ENCODE results near the gene KCTD12.

Gene KCTD12

GRCh38 chr13:76888421-76888820, 2.2 kb upstream of the KCTD12 start:
- Histone ChIP-seq H2AFZ (ENCODE audit: low read depth, low read length) (no peak overlapping the region), H3K79me2 (ENCODE audit: low read length) (peaks cover 10% of the 10 kb centered on the region), H3K4me1 (ENCODE audit: low read length) (peaks cover 13% of the 10 kb centered on the region), H3K4me3 (ENCODE audit: low read length) (no peak overlapping the region), H3K36me3 (replicated peaks; ENCODE audit: low read depth, low read length) (no peaks in the 10 kb centered on the region), H3K27ac (ENCODE audit: low read length) (no peak overlapping the region), H4K20me1 (ENCODE audit: insufficient read depth, low read length) (no peaks in the 10 kb centered on the region), H3K27me3 (ENCODE audit: low read depth, low read length) (peaks cover 21% of the 10 kb centered on the region), H3K9me3 (ENCODE audit: insufficient read depth, low read length) (no peaks in the 10 kb centered on the region), H3K9ac (ENCODE audit: low read length) (no peak overlapping the region), H3K4me2 (ENCODE audit: low read length) (no peak overlapping the region)
- no peak for TF ChIP-seq EZH2phosphoT487 (IDR thresholded peaks at IDR 0.05; ENCODE audit: low read depth)
- no peak for TF ChIP-seq CTCF (IDR thresholded peaks at IDR 0.05; ENCODE audit: low read depth, low read length)

GRCh38 chr13:76887076-76887563, 915 bp upstream of the KCTD12 start:
- TF ChIP-seq CTCF (IDR thresholded peaks at IDR 0.05; ENCODE audit: low read depth, low read length) = no peak
- no peak for TF ChIP-seq EZH2phosphoT487 (IDR thresholded peaks at IDR 0.05; ENCODE audit: low read depth)
- peaks cover 7% of the 10 kb centered on the region for H3K36me3 ChIP-seq (replicated peaks; ENCODE audit: low read depth, low read length)
- H3K27ac ChIP-seq (ENCODE audit: low read length) = no peak overlapping the region
- H3K4me3 ChIP-seq (ENCODE audit: low read length) = peak overlapping the region; percentile 82
- H3K4me2 ChIP-seq (ENCODE audit: low read length) = peak overlapping the region; percentile 87
- H3K4me1 ChIP-seq (ENCODE audit: low read length) = peaks cover 24% of the 10 kb centered on the region
- H3K27me3 ChIP-seq (ENCODE audit: low read depth, low read length) = peaks cover 13% of the 10 kb centered on the region
- H4K20me1 ChIP-seq (ENCODE audit: insufficient read depth, low read length) = no peaks in the 10 kb centered on the region
- H3K9me3 ChIP-seq (ENCODE audit: insufficient read depth, low read length) = no peaks in the 10 kb centered on the region
- no peak overlapping the region for H3K9ac ChIP-seq (ENCODE audit: low read length)
- H3K79me2 ChIP-seq (ENCODE audit: low read length) = peaks cover 13% of the 10 kb centered on the region
- peak overlapping the region; percentile 76 for H2AFZ ChIP-seq (ENCODE audit: low read depth, low read length)

GRCh38 chr13:76886005-76886291, 257 bp downstream of the KCTD12 start:
- Histone ChIP-seq H2AFZ (ENCODE audit: low read depth, low read length) (peak overlapping the region; percentile 77), H3K9me3 (ENCODE audit: insufficient read depth, low read length) (no peaks in the 10 kb centered on the region), H3K27ac (ENCODE audit: low read length) (no peak overlapping the region), H3K4me1 (ENCODE audit: low read length) (peaks cover 28% of the 10 kb centered on the region), H3K27me3 (ENCODE audit: low read depth, low read length) (peaks cover 5% of the 10 kb centered on the region), H3K79me2 (ENCODE audit: low read length) (peaks cover 13% of the 10 kb centered on the region), H3K9ac (ENCODE audit: low read length) (peak overlapping the region; percentile 79), H3K36me3 (replicated peaks; ENCODE audit: low read depth, low read length) (peaks cover 11% of the 10 kb centered on the region), H4K20me1 (ENCODE audit: insufficient read depth, low read length) (no peaks in the 10 kb centered on the region), H3K4me3 (ENCODE audit: low read length) (peak overlapping the region; percentile 82), H3K4me2 (ENCODE audit: low read length) (peak overlapping the region; percentile 87)
- TF ChIP-seq CTCF (IDR thresholded peaks at IDR 0.05; ENCODE audit: low read depth, low read length) = no peak
- no peak for TF ChIP-seq EZH2phosphoT487 (IDR thresholded peaks at IDR 0.05; ENCODE audit: low read depth)

GRCh38 chr13:76885203-76886004, 801 bp downstream of the KCTD12 start:
- peak; percentile 66 for TF ChIP-seq CTCF (IDR thresholded peaks at IDR 0.05; ENCODE audit: low read depth, low read length)
- TF ChIP-seq EZH2phosphoT487 (IDR thresholded peaks at IDR 0.05; ENCODE audit: low read depth) = no peak
- Histone ChIP-seq H3K36me3 (replicated peaks; ENCODE audit: low read depth, low read length) (peaks cover 11% of the 10 kb centered on the region), H3K9ac (ENCODE audit: low read length) (peak overlapping the region; percentile 79), H3K9me3 (ENCODE audit: insufficient read depth, low read length) (no peaks in the 10 kb centered on the region), H3K4me1 (ENCODE audit: low read length) (peaks cover 28% of the 10 kb centered on the region), H3K27me3 (ENCODE audit: low read depth, low read length) (peaks cover under 1% of the 10 kb centered on the region; the same call in 1 of the 2 replicates), H3K27ac (ENCODE audit: low read length) (no peak overlapping the region), H3K4me3 (ENCODE audit: low read length) (peak overlapping the region; percentile 82), H3K79me2 (ENCODE audit: low read length) (peaks cover 13% of the 10 kb centered on the region), H2AFZ (ENCODE audit: low read depth, low read length) (peak overlapping the region; percentile 77), H3K4me2 (ENCODE audit: low read length) (peak overlapping the region; percentile 87), H4K20me1 (ENCODE audit: insufficient read depth, low read length) (no peaks in the 10 kb centered on the region)
